ENCODE results near the gene FAN1. TPM values are rescaled to one million over a fixed set of nuclear protein-coding genes. Genes with fewer than 3 reads are reported as not detected.

The FAN1 gene
- total RNA-seq, 1 donor from 2014 or later: 17.6 TPM

DNA sequence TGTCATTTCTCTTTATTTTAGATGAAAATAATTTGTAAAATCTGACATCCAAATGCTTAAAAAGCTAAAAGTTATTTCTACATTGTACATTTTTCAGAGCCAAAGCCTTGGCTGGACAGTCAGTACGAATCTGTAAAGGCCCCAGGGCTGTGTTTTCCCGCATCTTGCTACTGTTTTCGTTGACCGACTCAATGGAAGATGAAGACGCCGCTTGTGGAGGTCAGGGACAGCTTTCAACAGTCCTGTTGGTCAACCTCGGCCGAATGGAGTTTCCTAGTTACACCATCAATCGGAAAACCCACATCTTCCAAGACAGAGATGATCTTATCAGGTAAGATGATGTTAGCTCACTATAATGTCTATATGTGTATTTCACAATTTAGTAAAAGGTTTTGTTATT is 10.0 kb downstream of the FAN1 start:
- Histone ChIP-seq H3K27me3 (ENCODE audit: control insufficient read depth, insufficient read depth, low read length) (no peaks in the 10 kb centered on the region), H3K4me3 (ENCODE audit: low read depth, low read length) (no peak overlapping the region), H3K36me3 (ENCODE audit: control insufficient read depth, insufficient read depth, low read length) (peaks cover 14% of the 10 kb centered on the region)
- TF ChIP-seq, protein P1, sequence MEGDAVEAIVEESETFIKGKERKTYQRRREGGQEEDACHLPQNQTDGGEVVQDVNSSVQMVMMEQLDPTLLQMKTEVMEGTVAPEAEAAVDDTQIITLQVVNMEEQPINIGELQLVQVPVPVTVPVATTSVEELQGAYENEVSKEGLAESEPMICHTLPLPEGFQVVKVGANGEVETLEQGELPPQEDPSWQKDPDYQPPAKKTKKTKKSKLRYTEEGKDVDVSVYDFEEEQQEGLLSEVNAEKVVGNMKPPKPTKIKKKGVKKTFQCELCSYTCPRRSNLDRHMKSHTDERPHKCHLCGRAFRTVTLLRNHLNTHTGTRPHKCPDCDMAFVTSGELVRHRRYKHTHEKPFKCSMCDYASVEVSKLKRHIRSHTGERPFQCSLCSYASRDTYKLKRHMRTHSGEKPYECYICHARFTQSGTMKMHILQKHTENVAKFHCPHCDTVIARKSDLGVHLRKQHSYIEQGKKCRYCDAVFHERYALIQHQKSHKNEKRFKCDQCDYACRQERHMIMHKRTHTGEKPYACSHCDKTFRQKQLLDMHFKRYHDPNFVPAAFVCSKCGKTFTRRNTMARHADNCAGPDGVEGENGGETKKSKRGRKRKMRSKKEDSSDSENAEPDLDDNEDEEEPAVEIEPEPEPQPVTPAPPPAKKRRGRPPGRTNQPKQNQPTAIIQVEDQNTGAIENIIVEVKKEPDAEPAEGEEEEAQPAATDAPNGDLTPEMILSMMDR (IDR thresholded peaks at IDR 0.05; ENCODE audit: insufficient read depth, low read length, severe bottlenecking): no peak
- FAIRE-seq: no peak
- DNase-seq (ENCODE audit: low read depth): no peak

DNA sequence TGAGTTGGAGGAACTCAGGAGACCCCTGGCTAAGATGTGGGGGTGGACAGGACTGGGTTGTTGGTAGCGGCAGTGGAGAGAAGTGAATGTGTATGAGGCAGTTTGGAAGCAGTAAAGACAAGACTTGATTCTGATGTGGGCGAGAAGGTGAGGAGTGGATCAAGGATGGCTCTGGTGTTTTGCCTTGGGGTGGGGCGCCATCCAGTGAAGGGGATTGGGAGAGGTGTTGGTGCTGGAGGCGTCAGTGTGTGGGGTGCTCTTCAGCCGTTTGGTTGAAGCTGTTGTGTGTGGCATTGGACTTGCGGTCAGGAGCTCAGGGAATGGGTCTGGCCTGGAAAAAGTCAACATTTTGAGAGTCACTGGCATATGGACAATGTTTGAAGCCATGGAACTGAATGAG is 13.3 kb downstream of the FAN1 start:
- DNase-seq (ENCODE audit: low read depth) (no peak), FAIRE-seq (peak; percentile 7)
- TF ChIP-seq, protein P1 (IDR thresholded peaks at IDR 0.05; ENCODE audit: insufficient read depth, low read length, severe bottlenecking): no peak
- no peaks in the 10 kb centered on the region for H3K27me3 ChIP-seq (ENCODE audit: control insufficient read depth, insufficient read depth, low read length)
- H3K36me3 ChIP-seq (ENCODE audit: control insufficient read depth, insufficient read depth, low read length): peaks cover 11% of the 10 kb centered on the region
- H3K4me3 ChIP-seq (ENCODE audit: low read depth, low read length): no peak overlapping the region

DNA sequence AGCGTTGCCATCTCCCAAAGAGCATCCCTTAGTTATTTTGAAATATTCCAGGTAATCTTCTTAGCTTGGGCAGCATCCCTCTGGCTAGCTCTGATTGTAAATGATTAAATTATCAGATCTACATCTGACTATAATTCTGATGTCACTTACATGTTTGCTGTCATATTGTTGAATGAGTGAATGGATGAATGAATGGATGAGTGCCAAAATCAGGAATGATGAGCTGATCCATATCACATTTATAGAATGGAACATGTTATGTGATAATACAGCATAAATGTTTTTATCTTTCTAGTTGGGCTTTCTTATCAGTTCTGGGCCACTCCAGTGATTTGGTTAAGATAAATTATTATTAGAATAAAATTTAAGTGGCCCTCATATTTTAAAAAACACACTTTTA is 14.0 kb downstream of the FAN1 start:
- no peaks in the 10 kb centered on the region for H3K27me3 ChIP-seq (ENCODE audit: control insufficient read depth, insufficient read depth, low read length)
- TF ChIP-seq, protein P1 (IDR thresholded peaks at IDR 0.05; ENCODE audit: insufficient read depth, low read length, severe bottlenecking): no peak
- DNase-seq (ENCODE audit: low read depth) (no peak), FAIRE-seq (no peak)
- H3K36me3 ChIP-seq (ENCODE audit: control insufficient read depth, insufficient read depth, low read length): peaks cover 11% of the 10 kb centered on the region
- no peak overlapping the region for H3K4me3 ChIP-seq (ENCODE audit: low read depth, low read length)

DNA sequence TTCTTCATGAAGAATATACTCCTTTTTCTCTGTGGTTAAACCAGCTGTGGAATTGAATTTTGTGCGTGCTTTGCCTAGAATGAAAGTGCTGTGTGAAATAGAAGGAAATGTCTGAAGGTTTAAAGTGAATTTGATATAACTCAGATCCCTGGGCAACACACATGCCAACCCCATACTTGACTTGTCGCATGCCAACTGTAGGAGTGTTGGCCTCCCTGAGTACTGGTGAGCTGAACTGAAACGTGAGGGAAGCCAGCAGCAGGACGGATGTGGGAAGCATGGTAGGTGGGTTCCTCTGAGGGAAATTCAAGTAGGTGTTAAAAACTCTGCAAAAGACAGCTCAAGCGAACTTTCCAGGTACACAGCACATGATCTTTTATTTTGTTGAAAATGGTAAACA is 14.7 kb downstream of the FAN1 start:
- Histone ChIP-seq H3K27me3 (ENCODE audit: control insufficient read depth, insufficient read depth, low read length) (no peaks in the 10 kb centered on the region), H3K36me3 (ENCODE audit: control insufficient read depth, insufficient read depth, low read length) (peaks cover 14% of the 10 kb centered on the region), H3K4me3 (ENCODE audit: low read depth, low read length) (no peak overlapping the region)
- FAIRE-seq: no peak
- TF ChIP-seq, protein P1 (IDR thresholded peaks at IDR 0.05; ENCODE audit: insufficient read depth, low read length, severe bottlenecking): no peak
- DNase-seq (ENCODE audit: low read depth): no peak

DNA sequence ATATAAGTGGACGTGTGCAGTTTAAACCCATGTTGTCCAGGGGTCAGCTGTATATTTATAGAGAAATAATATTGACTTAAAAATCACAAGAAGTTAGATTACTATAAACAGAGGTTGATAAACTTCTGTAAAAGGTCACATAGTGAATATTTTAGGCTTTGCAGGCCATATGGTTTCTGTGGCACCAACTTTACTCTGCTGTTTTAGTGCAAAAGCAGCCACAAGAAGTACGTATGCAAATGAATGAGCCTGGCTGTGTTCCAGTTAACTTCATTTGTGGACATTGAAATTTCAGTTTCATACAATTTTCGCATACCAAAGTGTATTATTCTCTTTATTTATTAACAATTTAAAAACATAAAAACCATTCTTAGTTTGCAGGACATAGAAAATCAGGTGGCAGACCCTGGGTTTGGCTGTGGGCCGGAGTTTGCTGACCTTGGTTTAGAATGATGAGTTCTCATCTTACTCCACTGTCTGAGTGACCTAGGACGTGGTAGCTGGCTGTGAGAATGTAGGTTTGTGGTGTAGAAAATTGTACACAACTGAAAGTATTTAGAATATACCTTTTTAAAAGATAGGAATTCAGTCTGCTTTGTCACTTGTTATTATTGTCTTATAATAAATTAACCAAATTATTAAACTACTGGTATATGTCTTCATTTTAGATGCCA is 16.3 kb downstream of the FAN1 start:
- no peaks in the 10 kb centered on the region for H3K27me3 ChIP-seq (ENCODE audit: control insufficient read depth, insufficient read depth, low read length)
- H3K36me3 ChIP-seq (ENCODE audit: control insufficient read depth, insufficient read depth, low read length): peaks cover 20% of the 10 kb centered on the region
- no peak overlapping the region for H3K4me3 ChIP-seq (ENCODE audit: low read depth, low read length)
- no peak for DNase-seq (ENCODE audit: low read depth)
- FAIRE-seq: no peak
- TF ChIP-seq, protein P1 (IDR thresholded peaks at IDR 0.05; ENCODE audit: insufficient read depth, low read length, severe bottlenecking): no peak

DNA sequence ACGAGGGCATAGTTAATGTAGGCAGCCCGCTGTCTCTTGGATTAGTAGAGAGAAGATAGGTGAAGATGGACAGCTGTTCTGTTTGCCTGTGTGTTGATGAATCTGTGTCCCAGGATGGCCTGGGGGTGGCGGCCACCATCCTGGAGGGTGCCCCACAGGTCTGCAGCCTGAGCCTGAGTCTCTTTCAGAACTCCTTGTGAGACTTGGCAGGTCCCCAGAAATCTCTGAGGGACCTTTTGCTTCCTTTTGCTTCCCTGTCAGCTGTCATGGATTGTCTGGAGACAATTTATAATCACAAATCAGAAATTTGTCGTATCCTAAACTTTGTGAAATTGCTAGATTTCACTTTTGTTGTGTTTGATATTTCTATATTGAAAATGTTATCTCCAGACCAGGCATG is 17.4 kb downstream of the FAN1 start:
- Histone ChIP-seq H3K36me3 (ENCODE audit: control insufficient read depth, insufficient read depth, low read length) (peaks cover 27% of the 10 kb centered on the region), H3K4me3 (ENCODE audit: low read depth, low read length) (no peak overlapping the region), H3K27me3 (ENCODE audit: control insufficient read depth, insufficient read depth, low read length) (no peaks in the 10 kb centered on the region)
- DNase-seq (ENCODE audit: low read depth): no peak
- TF ChIP-seq, protein P1 (IDR thresholded peaks at IDR 0.05; ENCODE audit: insufficient read depth, low read length, severe bottlenecking): no peak
- no peak for FAIRE-seq
